HCT116 (cell line): ENCODE data around the gene SLC39A12. TPM values are rescaled to one million over a fixed set of nuclear protein-coding genes. Genes with fewer than 3 reads are reported as not detected.

ENCODE experiments used
- ATAC-seq: fragments of 200-7000 bp; cut with Tn5 transposase; 2 replicates; pipeline ENCODE4 v1.9.1; 2020; ENCODE audit warnings: mild to moderate bottlenecking, moderate library complexity
- BruUV-seq: library from RNA; stranded (reverse); fragments of 400-500 nt; replicated peaks from 2 replicates; lab custom pipeline; 2021; lab: Mats Ljungman, UMichigan
- CTCF ChIA-PET: fragments of 300-600 bp; sonication (Branson Sonifier 250); formaldehyde crosslinking; loops from one replicate; lab custom pipeline; 2021; ENCODE audit warnings: antibody characterized with exemption; lab: Charles Lee
- POLR2A ChIA-PET: fragments of 300-600, 350-600 bp; sonication (Branson Sonifier 250); formaldehyde crosslinking; loops from one replicate; lab custom pipeline; 2021; ENCODE audit warnings: antibody characterized with exemption; lab: Charles Lee
- RAD21 ChIA-PET, 2 experiments: fragments of 300-600 bp; sonication (Branson Sonifier 250); formaldehyde crosslinking; loops; one replicate each; lab custom pipeline; 2023; ENCODE audit warnings: low total read pairs in 2 of 2; ENCODE audit not compliant: uncharacterized antibody in 2 of 2, unreplicated experiment in 2 of 2, low non-redundant PET in 1 of 2; lab: Charles Lee
- DNase-seq: peaks from one replicate; pipeline ENCODE4 v3.0.0-alpha.2; 2010; ENCODE audit warnings: low read depth, low spot score
- H2AFZ ChIP-seq: fragments of 200-600 bp; shearing (Covaris generic), sonication (generic); 2 replicates; pipeline ENCODE4 v1.6.1; 2017; ENCODE audit warnings: low read depth, mixed run types, mixed read lengths, antibody characterized with exemption, low read length; ENCODE audit not compliant: poor library complexity, severe bottlenecking
- H3K27ac ChIP-seq: 2 replicates; pipeline ENCODE4 v1.5.1; 2012; ENCODE audit warnings: low read depth, low read length
- H3K27me3 ChIP-seq: fragments of 200-600 bp; sonication (generic); 2 replicates; pipeline ENCODE4 v1.6.1; 2016; ENCODE audit warnings: mixed run types, low read length, mixed read lengths; ENCODE audit not compliant: insufficient read depth
- H3K36me3 ChIP-seq, 2 experiments: fragments of 200-500 bp in 1 of 2; fragments of 200-600 bp in 1 of 2; sonication (Bioruptor generic) in 1 of 2; sonication (generic) in 1 of 2; 2 replicates each; pipeline versions ENCODE4 v1.5.1 to v1.6.1; 2014 to 2016; ENCODE audit warnings: low read length in 2 of 2, inconsistent platforms in 1 of 2, mixed read lengths in 1 of 2, mixed run types in 1 of 2; ENCODE audit not compliant: insufficient read depth in 2 of 2, control insufficient read depth in 1 of 2
- H3K4me1 ChIP-seq, 2 experiments: fragments of 200-600 bp in 1 of 2; sonication (generic) in 1 of 2; 2 replicates each; pipeline versions ENCODE4 v1.5.1 to v1.6.1; 2012 to 2017; ENCODE audit warnings: low read length in 2 of 2, inconsistent platforms in 1 of 2, mild to moderate bottlenecking in 1 of 2, mixed read lengths in 1 of 2, mixed run types in 1 of 2, moderate library complexity in 1 of 2; ENCODE audit not compliant: insufficient read depth in 2 of 2, control insufficient read depth in 1 of 2
- H3K4me2 ChIP-seq: fragments of 200-600 bp; sonication (generic); 2 replicates; pipeline ENCODE4 v1.6.1; 2017; ENCODE audit warnings: mixed run types, low read length, mixed read lengths
- H3K4me3 ChIP-seq, 2 experiments: fragments of 200-600 bp in 1 of 2; sonication (generic) in 1 of 2; replicated peaks in 1 of 2; 2 replicates each; pipeline ENCODE4 v1.5.1; 2011 to 2016; ENCODE audit warnings: low read length in 2 of 2, control low read depth in 1 of 2, low read depth in 1 of 2, mild to moderate bottlenecking in 1 of 2, mixed read lengths in 1 of 2, mixed run types in 1 of 2
- H3K79me2 ChIP-seq: fragments of 200-600 bp; sonication (generic); 2 replicates; pipeline ENCODE4 v1.6.1; 2017; ENCODE audit warnings: mild to moderate bottlenecking, mixed run types, low read length, moderate library complexity, mixed read lengths; ENCODE audit not compliant: insufficient read depth
- H3K9ac ChIP-seq: fragments of 200-600 bp; sonication (generic); 2 replicates; pipeline ENCODE4 v1.6.1; 2016; ENCODE audit warnings: low read length, mixed read lengths
- H3K9me2 ChIP-seq: fragments of 200-600 bp; sonication (generic), shearing (Covaris generic); 2 replicates; pipeline ENCODE4 v1.6.1; 2017; ENCODE audit warnings: mixed run types, mild to moderate bottlenecking, moderate library complexity; ENCODE audit not compliant: insufficient read depth
- H3K9me3 ChIP-seq, 2 experiments: fragments of 200-500 bp in 1 of 2; fragments of 200-600 bp in 1 of 2; sonication (Bioruptor generic) in 1 of 2; sonication (generic) in 1 of 2; 2 replicates each; pipeline ENCODE4 v1.6.1; 2014 to 2017; ENCODE audit warnings: low read length in 2 of 2, mixed read lengths in 2 of 2, inconsistent platforms in 1 of 2, low read depth in 1 of 2, mild to moderate bottlenecking in 1 of 2, mixed run types in 1 of 2, moderate library complexity in 1 of 2; ENCODE audit not compliant: control insufficient read depth in 1 of 2, insufficient read depth in 1 of 2
- H4K20me1 ChIP-seq: fragments of 200-600 bp; sonication (generic), shearing (Covaris generic); 2 replicates; pipeline ENCODE4 v1.6.1; 2017; ENCODE audit warnings: mixed run types, mild to moderate bottlenecking, moderate library complexity; ENCODE audit not compliant: insufficient read depth
- CBX3 ChIP-seq: IDR thresholded peaks from 2 replicates; pipeline ENCODE4 v1.6.1; 2012; ENCODE audit warnings: low read depth
- CEBPB ChIP-seq: IDR thresholded peaks from 2 replicates; pipeline ENCODE4 v1.6.1; 2012; ENCODE audit warnings: low read depth
- EGR1 ChIP-seq: IDR thresholded peaks from 2 replicates; pipeline ENCODE4 v1.6.1; 2012; ENCODE audit warnings: low read depth
- ELF1 ChIP-seq: IDR thresholded peaks from 2 replicates; pipeline ENCODE4 v1.6.1; 2012; ENCODE audit warnings: low read depth, borderline replicate concordance
- EZH2 ChIP-seq: fragments of 200-600 bp; sonication (generic); IDR thresholded peaks from 2 replicates; pipeline ENCODE4 v1.6.1; 2017; ENCODE audit warnings: antibody characterized with exemption, mixed run types
- EZH2phosphoT487 ChIP-seq: fragments of 200-600 bp; IDR thresholded peaks from 2 replicates; pipeline ENCODE4 v1.6.1; 2018; ENCODE audit warnings: antibody characterized with exemption, borderline replicate concordance
- FOSL1 ChIP-seq: IDR thresholded peaks from 2 replicates; pipeline ENCODE4 v1.6.1; 2012; ENCODE audit warnings: low read depth
- JUND ChIP-seq: IDR thresholded peaks from 2 replicates; pipeline ENCODE4 v1.6.1; 2012
- POLR2AphosphoS5 ChIP-seq: IDR thresholded peaks from 2 replicates; pipeline ENCODE4 v1.6.1; 2011; ENCODE audit warnings: mild to moderate bottlenecking, low read depth, low read length, moderate library complexity
- RAD21 ChIP-seq: IDR thresholded peaks from 2 replicates; pipeline ENCODE4 v1.6.1; 2012; ENCODE audit warnings: low read depth, mild to moderate bottlenecking
- SP1 ChIP-seq: IDR thresholded peaks from 2 replicates; pipeline ENCODE4 v1.6.1; 2012; ENCODE audit warnings: low read depth
- SRF ChIP-seq: IDR thresholded peaks from 2 replicates; pipeline ENCODE4 v1.6.1; 2012; ENCODE audit warnings: low read depth
- YY1 ChIP-seq: IDR thresholded peaks from 2 replicates; pipeline ENCODE4 v1.6.1; 2011; ENCODE audit warnings: low read length, low read depth, moderate library complexity, mild to moderate bottlenecking; ENCODE audit not compliant: insufficient replicate concordance; ENCODE audit errors: extremely low read depth
- intact Hi-C: fragments of 100-400 bp; cut with micrococcal nuclease; formaldehyde crosslinking; loops from 2 replicates; pipeline ENCODE4 v1.10.0; 2022
- total RNA-seq: library from RNA; stranded (reverse); gene quantifications from one replicate; pipeline ENCODE4 v1.2.1, GENCODE V29; 2021; ENCODE audit not compliant: unreplicated experiment
- TF ChIP-seq, protein P1 (sequence below): IDR thresholded peaks from 2 replicates; pipeline ENCODE4 v1.6.1; 2012; ENCODE audit warnings: low read depth
- TF ChIP-seq, protein P2 (sequence below), 3 experiments: fragments of 200-600 bp in 1 of 3; sonication (generic) in 1 of 3; IDR thresholded peaks in 2 of 3; conservative IDR thresholded peaks in 1 of 3; 2 replicates each; pipeline ENCODE4 v1.5.1; 2012 to 2017; ENCODE audit warnings: low read depth in 2 of 3, low read length in 2 of 3, antibody characterized with exemption in 1 of 3, borderline replicate concordance in 1 of 3, control low read depth in 1 of 3, mild to moderate bottlenecking in 1 of 3, mixed read lengths in 1 of 3, mixed run types in 1 of 3, moderate library complexity in 1 of 3; ENCODE audit not compliant: insufficient read depth in 1 of 3
- TF ChIP-seq, protein P3 (sequence below): IDR thresholded peaks from 2 replicates; pipeline ENCODE4 v1.6.1; 2011; ENCODE audit warnings: mild to moderate bottlenecking, low read length, moderate library complexity; ENCODE audit not compliant: insufficient replicate concordance; ENCODE audit errors: extremely low read depth
- TF ChIP-seq, protein P4 (sequence below): IDR thresholded peaks from 2 replicates; pipeline ENCODE4 v1.6.1; 2012
- TF ChIP-seq, protein P5 (sequence below): IDR thresholded peaks from 2 replicates; pipeline ENCODE4 v1.6.1; 2012

Gene SLC39A12
- total RNA-seq, 1 experiment from 2014 or later = not detected

DNA sequence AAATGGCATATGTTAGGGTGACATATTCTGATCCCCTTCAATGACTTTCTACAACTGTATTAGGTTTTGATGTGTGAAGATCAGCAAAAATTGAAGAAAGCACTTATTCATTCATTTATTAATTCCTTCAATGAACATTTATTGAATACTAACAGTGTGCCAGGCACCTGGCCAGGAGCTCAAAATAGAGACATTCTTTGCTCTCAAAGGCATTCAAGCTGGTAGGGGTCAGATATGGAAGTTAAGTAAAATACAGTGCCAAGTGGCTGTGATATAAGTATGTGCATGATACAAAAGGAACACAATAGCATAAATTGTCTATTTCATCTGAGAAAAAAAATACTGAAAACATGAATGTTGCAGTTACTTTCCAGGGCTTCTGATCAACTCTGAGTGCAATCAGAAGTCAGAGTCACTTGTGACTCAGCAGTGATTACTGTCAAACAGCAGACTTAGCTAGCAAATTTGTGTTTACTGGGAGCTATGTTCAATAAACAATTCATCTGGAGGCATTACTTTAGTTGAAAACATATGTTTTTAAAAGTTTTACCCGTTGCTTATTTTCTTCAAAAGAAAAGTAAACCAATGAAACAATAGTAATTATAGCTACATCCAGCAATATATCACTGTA lies 128.1 kb downstream of the SLC39A12 start:
- RAD21 ChIA-PET = no interaction called here
- Histone ChIP-seq H3K27ac (no peak overlapping the region), H3K4me2 (no peak overlapping the region), H3K4me1 (no peaks in the 10 kb centered on the region), H3K9me3 (no peaks in the 10 kb centered on the region), H2AFZ (no peak overlapping the region), H4K20me1 (no peaks in the 10 kb centered on the region), H3K79me2 (no peaks in the 10 kb centered on the region), H3K9me2 (no peaks in the 10 kb centered on the region), H3K27me3 (peaks cover 21% of the 10 kb centered on the region), H3K9ac (no peak overlapping the region), H3K4me3 (no peak overlapping the region), H3K36me3 (no peaks in the 10 kb centered on the region)
- intact Hi-C loops = no loop called here
- ATAC-seq (no peak), DNase-seq (no peak)
- BruUV-seq = no TSS peak
- CTCF ChIA-PET = no interaction called here
- POLR2A ChIA-PET = no interaction called here
- TF ChIP-seq FOSL1 = no peak
- TF ChIP-seq EZH2phosphoT487 = no peak
- TF ChIP-seq, protein P1, sequence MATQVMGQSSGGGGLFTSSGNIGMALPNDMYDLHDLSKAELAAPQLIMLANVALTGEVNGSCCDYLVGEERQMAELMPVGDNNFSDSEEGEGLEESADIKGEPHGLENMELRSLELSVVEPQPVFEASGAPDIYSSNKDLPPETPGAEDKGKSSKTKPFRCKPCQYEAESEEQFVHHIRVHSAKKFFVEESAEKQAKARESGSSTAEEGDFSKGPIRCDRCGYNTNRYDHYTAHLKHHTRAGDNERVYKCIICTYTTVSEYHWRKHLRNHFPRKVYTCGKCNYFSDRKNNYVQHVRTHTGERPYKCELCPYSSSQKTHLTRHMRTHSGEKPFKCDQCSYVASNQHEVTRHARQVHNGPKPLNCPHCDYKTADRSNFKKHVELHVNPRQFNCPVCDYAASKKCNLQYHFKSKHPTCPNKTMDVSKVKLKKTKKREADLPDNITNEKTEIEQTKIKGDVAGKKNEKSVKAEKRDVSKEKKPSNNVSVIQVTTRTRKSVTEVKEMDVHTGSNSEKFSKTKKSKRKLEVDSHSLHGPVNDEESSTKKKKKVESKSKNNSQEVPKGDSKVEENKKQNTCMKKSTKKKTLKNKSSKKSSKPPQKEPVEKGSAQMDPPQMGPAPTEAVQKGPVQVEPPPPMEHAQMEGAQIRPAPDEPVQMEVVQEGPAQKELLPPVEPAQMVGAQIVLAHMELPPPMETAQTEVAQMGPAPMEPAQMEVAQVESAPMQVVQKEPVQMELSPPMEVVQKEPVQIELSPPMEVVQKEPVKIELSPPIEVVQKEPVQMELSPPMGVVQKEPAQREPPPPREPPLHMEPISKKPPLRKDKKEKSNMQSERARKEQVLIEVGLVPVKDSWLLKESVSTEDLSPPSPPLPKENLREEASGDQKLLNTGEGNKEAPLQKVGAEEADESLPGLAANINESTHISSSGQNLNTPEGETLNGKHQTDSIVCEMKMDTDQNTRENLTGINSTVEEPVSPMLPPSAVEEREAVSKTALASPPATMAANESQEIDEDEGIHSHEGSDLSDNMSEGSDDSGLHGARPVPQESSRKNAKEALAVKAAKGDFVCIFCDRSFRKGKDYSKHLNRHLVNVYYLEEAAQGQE = no peak
- no peak for TF ChIP-seq RAD21
- no peak for TF ChIP-seq EGR1
- TF ChIP-seq JUND = no peak
- TF ChIP-seq EZH2 = no peak
- TF ChIP-seq POLR2AphosphoS5 = no peak
- no peak for TF ChIP-seq SP1
- TF ChIP-seq, protein P2, sequence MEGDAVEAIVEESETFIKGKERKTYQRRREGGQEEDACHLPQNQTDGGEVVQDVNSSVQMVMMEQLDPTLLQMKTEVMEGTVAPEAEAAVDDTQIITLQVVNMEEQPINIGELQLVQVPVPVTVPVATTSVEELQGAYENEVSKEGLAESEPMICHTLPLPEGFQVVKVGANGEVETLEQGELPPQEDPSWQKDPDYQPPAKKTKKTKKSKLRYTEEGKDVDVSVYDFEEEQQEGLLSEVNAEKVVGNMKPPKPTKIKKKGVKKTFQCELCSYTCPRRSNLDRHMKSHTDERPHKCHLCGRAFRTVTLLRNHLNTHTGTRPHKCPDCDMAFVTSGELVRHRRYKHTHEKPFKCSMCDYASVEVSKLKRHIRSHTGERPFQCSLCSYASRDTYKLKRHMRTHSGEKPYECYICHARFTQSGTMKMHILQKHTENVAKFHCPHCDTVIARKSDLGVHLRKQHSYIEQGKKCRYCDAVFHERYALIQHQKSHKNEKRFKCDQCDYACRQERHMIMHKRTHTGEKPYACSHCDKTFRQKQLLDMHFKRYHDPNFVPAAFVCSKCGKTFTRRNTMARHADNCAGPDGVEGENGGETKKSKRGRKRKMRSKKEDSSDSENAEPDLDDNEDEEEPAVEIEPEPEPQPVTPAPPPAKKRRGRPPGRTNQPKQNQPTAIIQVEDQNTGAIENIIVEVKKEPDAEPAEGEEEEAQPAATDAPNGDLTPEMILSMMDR (IDR thresholded peaks at IDR 0.05 in 2 of 3, conservative IDR thresholded peaks at IDR 0.05 in 1 of 3; ENCODE audit: borderline replicate concordance in 1 of 3, insufficient read depth in 1 of 3, low read depth in 2 of 3, low read length in 2 of 3) = no peak
- TF ChIP-seq, protein P3, sequence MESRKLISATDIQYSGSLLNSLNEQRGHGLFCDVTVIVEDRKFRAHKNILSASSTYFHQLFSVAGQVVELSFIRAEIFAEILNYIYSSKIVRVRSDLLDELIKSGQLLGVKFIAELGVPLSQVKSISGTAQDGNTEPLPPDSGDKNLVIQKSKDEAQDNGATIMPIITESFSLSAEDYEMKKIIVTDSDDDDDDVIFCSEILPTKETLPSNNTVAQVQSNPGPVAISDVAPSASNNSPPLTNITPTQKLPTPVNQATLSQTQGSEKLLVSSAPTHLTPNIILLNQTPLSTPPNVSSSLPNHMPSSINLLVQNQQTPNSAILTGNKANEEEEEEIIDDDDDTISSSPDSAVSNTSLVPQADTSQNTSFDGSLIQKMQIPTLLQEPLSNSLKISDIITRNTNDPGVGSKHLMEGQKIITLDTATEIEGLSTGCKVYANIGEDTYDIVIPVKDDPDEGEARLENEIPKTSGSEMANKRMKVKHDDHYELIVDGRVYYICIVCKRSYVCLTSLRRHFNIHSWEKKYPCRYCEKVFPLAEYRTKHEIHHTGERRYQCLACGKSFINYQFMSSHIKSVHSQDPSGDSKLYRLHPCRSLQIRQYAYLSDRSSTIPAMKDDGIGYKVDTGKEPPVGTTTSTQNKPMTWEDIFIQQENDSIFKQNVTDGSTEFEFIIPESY = no peak
- TF ChIP-seq, protein P4, sequence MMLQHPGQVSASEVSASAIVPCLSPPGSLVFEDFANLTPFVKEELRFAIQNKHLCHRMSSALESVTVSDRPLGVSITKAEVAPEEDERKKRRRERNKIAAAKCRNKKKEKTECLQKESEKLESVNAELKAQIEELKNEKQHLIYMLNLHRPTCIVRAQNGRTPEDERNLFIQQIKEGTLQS = no peak
- no peak for TF ChIP-seq SRF
- TF ChIP-seq, protein P5, sequence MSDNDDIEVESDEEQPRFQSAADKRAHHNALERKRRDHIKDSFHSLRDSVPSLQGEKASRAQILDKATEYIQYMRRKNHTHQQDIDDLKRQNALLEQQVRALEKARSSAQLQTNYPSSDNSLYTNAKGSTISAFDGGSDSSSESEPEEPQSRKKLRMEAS = no peak
- no peak for TF ChIP-seq ELF1
- no peak for TF ChIP-seq CEBPB
- no peak for TF ChIP-seq YY1
- TF ChIP-seq CBX3 = no peak
